Upper lobe of left lung (tissue), 4 donors: ENCODE results near the gene CACNA1D.

Experiments used
- CTCF ChIP-seq, 6 experiments: fragments of 450-650 bp in 4 of 6; fragments of 200-600 bp in 2 of 6; sonication (generic) in 2 of 6; IDR thresholded peaks; one replicate each; pipeline ENCODE4 v1.5.1; 2016 to 2019; ENCODE audit warnings: antibody characterized with exemption in 6 of 6
- EP300 ChIP-seq, 4 donors: sonication (generic); formaldehyde crosslinking; IDR thresholded peaks; one replicate each; pipeline ENCODE4 v1.5.1; 2017; ENCODE audit warnings: antibody characterized with exemption in 4 of 4, control low read depth in 2 of 4
- POLR2A ChIP-seq, 4 donors: fragments of 450-650 bp; IDR thresholded peaks; one replicate each; pipeline ENCODE4 v1.5.1; 2016 to 2017; ENCODE audit warnings: antibody characterized with exemption in 4 of 4, mild to moderate bottlenecking in 2 of 4
- POLR2AphosphoS5 ChIP-seq, 2 donors: sonication (generic); formaldehyde crosslinking; IDR thresholded peaks; one replicate each; pipeline ENCODE4 v1.5.1; 2017; ENCODE audit warnings: antibody characterized with exemption in 2 of 2

- TF ChIP-seq CTCF (IDR thresholded peaks at IDR 0.05) = no peak
- no peak for TF ChIP-seq POLR2A (IDR thresholded peaks at IDR 0.05)
- no peak for TF ChIP-seq EP300 (IDR thresholded peaks at IDR 0.05)
- no peak for TF ChIP-seq POLR2AphosphoS5 (IDR thresholded peaks at IDR 0.05)
Observed at GRCh38 chr3:53592862-53593261, 98.5 kb downstream of the CACNA1D start.
